AG08395 (cell line): Measurements from ENCODE around the gene CACNG4.

Experiments used
- DNase-seq: peaks from one replicate; pipeline ENCODE4 v3.0.0; 2012; ENCODE audit warnings: mixed read lengths, low spot score

CACNG4 gene

DNA sequence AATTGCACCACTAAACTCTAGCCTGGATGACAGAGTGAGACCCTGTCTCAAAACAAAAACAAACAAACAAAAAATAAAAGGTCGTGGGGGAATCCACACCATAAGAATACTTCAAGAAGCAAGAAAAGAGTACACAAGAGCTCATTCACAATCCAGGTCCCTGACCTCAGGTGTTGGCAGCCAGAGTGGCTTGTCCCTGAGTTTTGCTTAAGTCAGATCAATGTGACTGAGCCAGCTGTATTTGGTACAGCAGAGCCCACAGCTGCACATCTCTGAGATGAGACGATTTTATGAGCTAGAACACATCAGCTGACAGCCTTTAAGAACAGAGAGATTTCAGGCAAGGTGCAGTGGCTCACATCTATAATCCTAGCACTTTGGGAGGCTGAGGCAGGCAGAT, 102.2 kb downstream of the CACNG4 start:
- no peak for DNase-seq

DNA sequence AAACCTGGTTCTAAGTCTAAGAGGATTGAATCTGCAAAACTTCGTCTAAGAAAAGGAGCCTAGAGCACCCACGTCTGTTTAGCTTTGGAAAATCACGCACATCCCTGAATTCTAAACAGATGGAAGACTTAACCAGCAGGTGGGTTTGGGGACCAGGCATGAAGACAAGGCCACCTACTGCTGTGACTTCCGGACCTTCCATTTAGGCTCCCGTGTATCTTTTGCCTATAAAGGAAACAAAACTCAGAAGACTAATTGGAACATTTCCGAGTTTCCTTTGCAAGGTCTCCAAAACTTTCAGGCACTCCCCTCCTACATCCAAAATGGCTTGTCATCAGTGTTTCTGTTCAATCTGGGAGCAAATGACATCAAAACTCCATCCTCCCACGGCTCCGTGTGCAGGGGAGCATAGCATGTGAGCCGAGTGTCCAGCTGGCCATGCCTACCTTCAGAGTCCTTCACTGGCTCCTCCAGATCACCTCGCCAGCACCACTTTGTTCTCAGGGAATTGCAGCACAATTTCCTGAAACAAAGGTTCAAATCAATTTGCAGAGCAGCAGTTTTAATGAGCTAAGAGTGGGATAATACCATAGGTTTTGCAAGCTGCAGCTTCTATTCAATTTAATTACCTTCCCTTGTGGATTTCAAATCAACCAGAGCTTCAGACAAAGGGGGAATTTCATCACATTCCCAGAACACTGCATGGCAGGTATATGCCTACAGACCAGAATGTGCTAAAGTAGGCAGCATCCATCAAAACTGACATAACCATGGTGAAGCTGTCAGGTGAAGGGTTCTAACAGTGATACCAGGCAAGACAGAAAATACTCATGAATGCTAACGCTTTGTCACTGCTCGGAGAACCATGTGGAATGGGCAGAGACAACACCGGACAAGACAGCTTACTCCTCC, 103.3 kb downstream of the CACNG4 start:
- no peak for DNase-seq

DNA sequence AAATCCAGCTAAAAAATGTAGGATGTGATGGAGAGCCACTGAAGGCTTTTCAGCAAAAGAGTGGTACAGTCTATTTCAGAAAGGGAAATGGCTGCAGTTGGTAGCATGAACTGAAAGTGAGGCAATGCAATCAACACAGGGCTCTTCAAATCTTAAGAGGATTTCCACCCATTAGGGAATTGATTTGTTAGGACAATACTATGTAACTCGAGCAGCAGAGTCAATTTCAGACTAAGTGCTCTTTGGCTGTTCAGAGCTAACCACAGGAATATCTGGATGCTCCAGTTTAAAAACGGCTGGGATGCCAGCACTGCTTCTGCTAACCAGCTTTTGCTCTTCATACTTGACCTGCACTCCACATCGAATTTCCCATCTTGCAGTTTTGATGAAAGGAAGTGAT, 104.5 kb downstream of the CACNG4 start:
- no peak for DNase-seq

DNA sequence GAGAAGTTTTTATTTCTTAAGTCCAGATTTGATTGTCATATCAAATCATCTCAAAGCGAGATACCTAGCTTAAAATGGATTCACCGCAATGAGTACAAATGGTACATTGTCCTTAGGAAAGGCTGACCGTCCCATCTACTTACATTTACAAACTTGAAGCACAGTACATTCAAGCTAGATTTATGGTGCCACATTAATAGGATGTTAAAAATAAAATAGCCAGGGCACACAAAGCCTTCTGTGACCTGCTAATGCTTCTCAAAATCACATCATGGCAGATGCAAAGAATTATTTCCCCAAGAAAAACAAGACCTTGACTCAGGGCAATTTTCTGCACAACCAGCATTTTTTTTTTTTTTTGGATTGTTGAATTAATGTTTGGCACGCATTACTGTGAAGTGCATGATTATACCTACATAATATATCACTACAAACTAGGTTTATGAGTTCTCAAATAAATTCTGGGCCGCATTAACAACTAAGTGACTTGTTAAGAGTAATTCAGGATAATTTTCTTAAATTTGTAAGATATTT, 105.2 kb downstream of the CACNG4 start:
- no peak for DNase-seq

DNA sequence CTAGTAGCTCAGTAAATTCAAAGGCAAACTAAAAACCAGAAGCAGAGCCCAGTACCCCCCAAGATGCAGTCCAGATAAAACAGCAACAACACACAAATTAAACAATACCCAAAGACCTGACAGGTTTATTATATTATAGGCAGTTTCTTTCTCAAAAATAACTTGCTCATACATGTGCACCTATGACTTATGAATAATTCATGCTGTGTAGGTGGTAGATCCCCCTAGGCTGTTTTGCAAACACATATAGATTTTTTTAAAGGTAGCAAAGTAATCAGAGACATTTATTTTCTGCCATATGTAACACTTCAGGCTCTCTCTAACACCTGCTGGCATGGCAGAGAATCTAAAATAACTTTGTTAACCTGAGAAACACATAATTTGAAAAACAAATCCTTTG, 107.1 kb downstream of the CACNG4 start:
- no peak for DNase-seq

DNA sequence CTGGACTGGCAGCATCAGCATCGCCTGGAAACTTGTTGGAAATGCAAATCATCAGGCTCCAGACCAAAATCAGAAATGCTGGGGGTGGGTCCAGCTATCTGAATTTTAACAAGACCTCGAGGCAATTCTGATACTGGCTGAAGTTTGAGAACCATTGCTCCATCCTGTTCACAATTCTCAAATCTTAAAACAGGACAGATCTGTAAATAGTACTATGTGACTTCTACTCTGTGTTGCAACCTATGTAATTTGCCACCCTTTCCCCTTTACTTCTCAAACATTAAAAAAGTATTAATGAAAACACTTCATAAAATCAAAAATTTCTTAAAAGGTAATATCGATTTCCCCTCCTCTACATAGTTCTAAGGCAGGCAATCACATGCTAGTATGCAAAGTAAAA, 108.4 kb downstream of the CACNG4 start:
- DNase-seq = no peak

DNA sequence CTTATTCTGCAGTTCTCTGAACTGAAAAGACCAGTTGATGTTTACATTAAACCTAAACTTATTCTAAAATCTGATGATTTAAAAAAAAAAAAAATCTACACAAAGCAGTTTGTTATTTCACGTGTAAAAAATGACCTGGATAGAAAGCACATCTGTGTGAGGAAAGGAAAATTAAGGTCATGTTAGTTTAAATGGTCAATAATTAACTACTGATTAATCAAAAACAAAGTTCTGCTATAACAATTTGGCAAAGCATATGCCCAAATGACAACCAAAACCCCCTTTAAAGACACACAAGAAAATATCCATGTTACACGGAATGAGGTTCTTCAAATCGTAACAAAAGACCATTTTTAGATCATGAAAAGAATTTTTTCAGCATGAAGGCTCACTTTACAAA, 110.3 kb downstream of the CACNG4 start:
- no peak for DNase-seq

DNA sequence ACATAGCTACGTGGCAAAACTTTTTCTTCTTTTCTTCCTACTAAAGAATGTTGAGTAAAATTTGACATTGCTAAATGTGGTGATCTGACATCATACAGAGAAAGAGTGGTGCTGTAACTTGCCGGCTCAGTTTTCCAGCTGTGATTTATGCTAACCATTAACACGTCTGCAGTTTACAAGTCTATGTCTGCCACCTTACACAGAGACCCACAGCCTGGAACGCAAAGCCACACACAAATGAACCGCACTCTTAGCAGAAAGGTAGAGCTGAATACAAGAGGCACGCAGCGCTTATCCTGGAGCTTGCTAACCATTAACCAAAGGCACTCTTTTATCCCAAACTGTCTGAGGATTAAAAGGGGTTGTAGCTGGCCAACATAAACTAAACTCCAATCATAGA, 111.8 kb downstream of the CACNG4 start:
- DNase-seq = no peak

DNA sequence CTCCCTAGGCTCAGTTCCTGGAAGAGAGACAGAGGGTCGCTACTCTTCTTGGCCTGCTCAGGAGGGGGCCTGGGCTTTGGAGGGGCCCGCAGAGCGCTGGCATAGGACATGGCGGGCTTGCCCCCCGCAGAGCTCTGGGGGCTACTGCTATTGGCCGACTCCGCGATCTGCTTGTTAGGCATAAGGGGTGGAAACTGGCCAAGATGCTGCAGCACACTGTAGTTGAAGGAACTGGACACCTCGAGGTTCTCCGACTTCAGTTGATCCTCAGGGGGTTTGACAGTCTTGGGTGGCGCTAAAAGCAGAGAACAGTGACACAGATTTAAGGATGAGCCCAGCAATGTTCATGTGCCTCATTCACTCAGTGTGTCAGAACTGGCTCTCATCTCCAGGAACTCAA, 113.8 kb downstream of the CACNG4 start:
- DNase-seq = no peak

DNA sequence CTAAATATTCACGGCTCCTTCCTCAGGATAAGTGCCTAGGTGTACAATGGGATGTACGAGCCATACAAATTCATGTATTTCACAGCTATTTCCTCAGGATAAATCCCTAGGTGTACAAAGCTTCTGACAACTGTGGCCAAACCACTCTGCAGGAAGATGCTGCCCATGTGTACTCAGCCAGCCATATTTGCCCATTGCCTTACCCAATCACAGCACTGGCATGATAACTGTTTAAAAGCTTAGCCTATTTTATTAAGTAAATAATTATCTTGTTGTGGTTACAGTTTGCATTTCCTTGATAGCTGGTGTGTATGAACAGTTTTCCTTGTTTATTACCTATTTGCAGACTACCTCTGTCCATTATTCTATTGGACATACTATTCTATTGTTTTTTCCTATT, 115.0 kb downstream of the CACNG4 start:
- no peak for DNase-seq

DNA sequence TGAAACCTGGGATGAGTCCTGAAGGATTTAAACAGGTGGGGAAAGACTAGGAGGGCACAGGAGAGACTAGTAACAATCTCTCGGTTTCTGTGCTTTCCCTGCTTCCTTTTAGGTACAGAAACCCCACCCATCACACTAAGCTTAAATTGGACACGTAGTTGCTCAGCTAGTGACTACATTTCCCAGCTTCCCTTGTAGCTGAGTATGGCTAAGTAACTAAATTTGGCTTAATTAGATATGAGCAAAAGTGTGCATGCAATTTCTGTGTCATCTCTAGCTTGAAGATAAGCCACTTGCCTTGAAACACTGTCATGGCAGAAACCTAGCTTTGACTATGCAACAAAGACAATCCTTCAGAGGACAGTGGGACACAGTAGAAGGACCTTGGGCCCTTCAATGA, 116.3 kb downstream of the CACNG4 start:
- no peak for DNase-seq

DNA sequence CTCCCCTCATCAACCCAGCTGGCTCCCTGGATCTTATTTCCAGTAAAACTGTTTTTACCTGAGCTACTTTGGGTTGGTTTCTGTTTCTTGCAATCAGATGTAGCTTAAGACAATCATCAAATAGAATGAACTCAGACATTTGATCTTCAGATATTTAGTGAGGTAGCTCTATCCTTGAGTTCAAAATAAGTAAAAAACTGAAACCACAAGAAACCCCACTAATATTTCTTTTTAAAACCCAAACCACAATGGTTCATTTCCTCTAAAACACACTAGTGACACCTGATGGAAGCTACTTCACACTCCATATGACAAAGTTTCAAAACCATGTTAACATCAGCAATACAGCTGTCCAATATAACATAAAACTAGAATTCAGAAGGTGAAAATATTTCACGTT, 117.6 kb downstream of the CACNG4 start:
- DNase-seq = no peak
